A673 (cell line): ENCODE results near the gene MOSMO. TPM values are rescaled to one million over a fixed set of nuclear protein-coding genes. Genes with fewer than 3 reads are reported as not detected.

Experiments used
- BruUV-seq: library from RNA; stranded (reverse); fragments of 400-500 nt; replicated peaks from 2 replicates; lab custom pipeline; 2021; lab: Mats Ljungman, UMichigan
- CTCF ChIA-PET: fragments of 300-600 bp; sonication (Branson Sonifier 250); formaldehyde crosslinking; loops from one replicate; lab custom pipeline; 2022; ENCODE audit warnings: antibody characterized with exemption; lab: Charles Lee
- POLR2A ChIA-PET: fragments of 300-600 bp; sonication (Branson Sonifier 250); formaldehyde crosslinking; loops from one replicate; lab custom pipeline; 2022; ENCODE audit warnings: antibody characterized with exemption; ENCODE audit not compliant: low non-redundant PET; lab: Charles Lee
- DNase-seq: peaks from one replicate; pipeline ENCODE4 v3.0.0-alpha.2; 2015; ENCODE audit warnings: low spot score
- H3K27ac ChIP-seq: fragments of 200-600 bp; sonication (generic); 2 replicates; pipeline ENCODE4 v1.5.1; 2016; ENCODE audit warnings: mixed run types, low read depth, mild to moderate bottlenecking, mixed read lengths, antibody characterized with exemption, low read length; ENCODE audit not compliant: poor library complexity, severe bottlenecking
- H3K27me3 ChIP-seq: fragments of 200-600 bp; sonication (generic); replicated peaks from 2 replicates; pipeline ENCODE4 v1.6.1; 2017; ENCODE audit warnings: mixed run types, low read depth, mild to moderate bottlenecking, mixed read lengths, antibody characterized with exemption, low read length; ENCODE audit not compliant: insufficient read depth, poor library complexity
- H3K36me3 ChIP-seq: fragments of 200-600 bp; sonication (generic); 2 replicates; pipeline ENCODE4 v1.6.1; 2016; ENCODE audit warnings: mixed run types, mild to moderate bottlenecking, mixed read lengths, antibody characterized with exemption, low read length; ENCODE audit not compliant: insufficient read depth, poor library complexity, severe bottlenecking
- H3K4me1 ChIP-seq: fragments of 200-600 bp; sonication (generic); 2 replicates; pipeline ENCODE4 v1.6.1; 2017; ENCODE audit warnings: mixed run types, mild to moderate bottlenecking, mixed read lengths, antibody characterized with exemption, low read length; ENCODE audit not compliant: insufficient read depth, poor library complexity, severe bottlenecking
- H3K4me3 ChIP-seq: fragments of 200-600 bp; sonication (generic); 2 replicates; pipeline ENCODE4 v1.5.1; 2016; ENCODE audit warnings: low read depth, mixed run types, mild to moderate bottlenecking, mixed read lengths, low read length; ENCODE audit not compliant: poor library complexity, severe bottlenecking
- H3K9me3 ChIP-seq: fragments of 200-600 bp; sonication (generic); 2 replicates; pipeline ENCODE4 v1.6.1; 2016; ENCODE audit warnings: mixed run types, low read depth, mild to moderate bottlenecking, mixed read lengths, antibody characterized with exemption, low read length; ENCODE audit not compliant: poor library complexity, severe bottlenecking
- CTCF ChIP-seq: fragments of 300-800, 200-600 bp; sonication (generic); conservative IDR thresholded peaks from 2 replicates; pipeline ENCODE4 v1.5.1; 2017; ENCODE audit warnings: low read depth, mild to moderate bottlenecking, antibody characterized with exemption, low read length, moderate library complexity, mixed read lengths
- EZH2 ChIP-seq: fragments of 200-600 bp; sonication (generic); IDR thresholded peaks from 2 replicates; pipeline ENCODE4 v1.6.1; 2017; ENCODE audit warnings: borderline replicate concordance, low read depth, mild to moderate bottlenecking, mixed read lengths, antibody characterized with exemption, low read length; ENCODE audit not compliant: poor library complexity, severe bottlenecking
- intact Hi-C: fragments of 100-400 bp; cut with micrococcal nuclease; formaldehyde crosslinking; loops from one replicate; pipeline ENCODE4 v1.10.0; 2022; ENCODE audit not compliant: unreplicated experiment
- total RNA-seq: library from RNA; stranded (reverse); gene quantifications from 2 replicates; pipeline ENCODE4 v1.2.3, GENCODE V29; 2021

Gene MOSMO
- total RNA-seq, 1 experiment from 2014 or later = 14.6 TPM

GRCh38 chr16:22029632-22030031 is 21.7 kb downstream of the MOSMO start:
- no peaks in the 10 kb centered on the region for H3K27me3 ChIP-seq
- no peaks in the 10 kb centered on the region for H3K9me3 ChIP-seq
- TF ChIP-seq EZH2 = no peak
- no peaks in the 10 kb centered on the region for H3K36me3 ChIP-seq
- ChIA-PET CTCF (no interaction called here), POLR2A (no interaction called here)
- intact Hi-C loops = no loop called here
- DNase-seq = no peak
- no peak overlapping the region for H3K27ac ChIP-seq
- peaks cover 24% of the 10 kb centered on the region for H3K4me1 ChIP-seq
- no peak overlapping the region for H3K4me3 ChIP-seq
- no TSS peak for BruUV-seq

GRCh38 chr16:22030087-22030812 is 22.3 kb downstream of the MOSMO start:
- TF ChIP-seq CTCF = no peak
- TF ChIP-seq EZH2 = no peak
- no peaks in the 10 kb centered on the region for H3K9me3 ChIP-seq
- intact Hi-C loops = no loop called here
- no peak for DNase-seq
- H3K27ac ChIP-seq = no peak overlapping the region
- H3K4me3 ChIP-seq = no peak overlapping the region
- H3K36me3 ChIP-seq = no peaks in the 10 kb centered on the region
- ChIA-PET CTCF (no interaction called here), POLR2A (no interaction called here)
- H3K27me3 ChIP-seq = no peaks in the 10 kb centered on the region
- no TSS peak for BruUV-seq
- peaks cover 24% of the 10 kb centered on the region for H3K4me1 ChIP-seq

- Histone ChIP-seq H3K4me1 (peaks cover 16% of the 10 kb centered on the region), H3K4me3 (no peak overlapping the region), H3K36me3 (no peaks in the 10 kb centered on the region), H3K27ac (no peak overlapping the region), H3K27me3 (no peaks in the 10 kb centered on the region), H3K9me3 (no peaks in the 10 kb centered on the region)
- BruUV-seq = no TSS peak
- POLR2A ChIA-PET = no interaction called here
- no peak for DNase-seq
- CTCF ChIA-PET = no interaction called here
- TF ChIP-seq CTCF (no peak), EZH2 (no peak)
- intact Hi-C loops = no loop called here
Measured at GRCh38 chr16:22031483-22032083, 23.7 kb downstream of the MOSMO start.
